ENCODE results near the gene SYNM.

The SYNM gene

GRCh38 chr15:99076109-99076508 is 28.8 kb upstream of the SYNM start:
- DNase-seq (ENCODE audit: low read depth) = no peak
- TF ChIP-seq CTCF (conservative IDR thresholded peaks at IDR 0.05; ENCODE audit: low read depth, low read length) = no peak
- H3K4me3 ChIP-seq (ENCODE audit: low read depth, low read length) = no peak overlapping the region

GRCh38 chr15:99076555-99077308 is 28.1 kb upstream of the SYNM start:
- H3K4me3 ChIP-seq (ENCODE audit: low read depth, low read length) = peak overlapping the region; percentile 54
- peak; percentile 87 for TF ChIP-seq CTCF (conservative IDR thresholded peaks at IDR 0.05; ENCODE audit: low read depth, low read length)
- peak; percentile 86 for DNase-seq (ENCODE audit: low read depth)

- no peak for TF ChIP-seq CTCF (conservative IDR thresholded peaks at IDR 0.05; ENCODE audit: low read depth, low read length)
- no peak for DNase-seq (ENCODE audit: low read depth)
- H3K4me3 ChIP-seq (ENCODE audit: low read depth, low read length) = no peak overlapping the region
These were observed 22.1 kb upstream of the SYNM start for GRCh38 chr15:99082798-99083197.

GRCh38 chr15:99084965-99085364 is 19.9 kb upstream of the SYNM start:
- no peak overlapping the region for H3K4me3 ChIP-seq (ENCODE audit: low read depth, low read length)
- no peak for TF ChIP-seq CTCF (conservative IDR thresholded peaks at IDR 0.05; ENCODE audit: low read depth, low read length)
- no peak for DNase-seq (ENCODE audit: low read depth)

- TF ChIP-seq CTCF (conservative IDR thresholded peaks at IDR 0.05; ENCODE audit: low read depth, low read length) = no peak
- no peak overlapping the region for H3K4me3 ChIP-seq (ENCODE audit: low read depth, low read length)
- peak; percentile 67 for DNase-seq (ENCODE audit: low read depth)
These were observed 19.2 kb upstream of the SYNM start for GRCh38 chr15:99085413-99086326.

- no peak for DNase-seq (ENCODE audit: low read depth)
- no peak for TF ChIP-seq CTCF (conservative IDR thresholded peaks at IDR 0.05; ENCODE audit: low read depth, low read length)
- H3K4me3 ChIP-seq (ENCODE audit: low read depth, low read length) = no peak overlapping the region
These were observed 18.6 kb upstream of the SYNM start for GRCh38 chr15:99086327-99086667.

Data from choroid plexus epithelial cell (primary cell).